Stimulated activated CD8-positive, alpha-beta memory T cell treated with anti-CD3 and anti-CD28 coated beads, Interleukin-4, amount 100 ng/mL, for 4 hours (primary cell): ENCODE measurements around the gene FTO.
"Not testable (repeated sequence)": the region's sequence is repeated elsewhere in the genome, so short reads cannot be mapped to it uniquely, and the experiment has no call there.

ENCODE experiments used
- DNase-seq, 2 donors: peaks; one replicate each; pipeline ENCODE4 v3.0.0-alpha.2; 2020; ENCODE audit warnings: low read depth in 2 of 2, low spot score in 1 of 2

The FTO gene

GRCh38 chr16:53855511-53855910 is 151.6 kb downstream of the FTO start:
- DNase-seq, result no peak

DNA sequence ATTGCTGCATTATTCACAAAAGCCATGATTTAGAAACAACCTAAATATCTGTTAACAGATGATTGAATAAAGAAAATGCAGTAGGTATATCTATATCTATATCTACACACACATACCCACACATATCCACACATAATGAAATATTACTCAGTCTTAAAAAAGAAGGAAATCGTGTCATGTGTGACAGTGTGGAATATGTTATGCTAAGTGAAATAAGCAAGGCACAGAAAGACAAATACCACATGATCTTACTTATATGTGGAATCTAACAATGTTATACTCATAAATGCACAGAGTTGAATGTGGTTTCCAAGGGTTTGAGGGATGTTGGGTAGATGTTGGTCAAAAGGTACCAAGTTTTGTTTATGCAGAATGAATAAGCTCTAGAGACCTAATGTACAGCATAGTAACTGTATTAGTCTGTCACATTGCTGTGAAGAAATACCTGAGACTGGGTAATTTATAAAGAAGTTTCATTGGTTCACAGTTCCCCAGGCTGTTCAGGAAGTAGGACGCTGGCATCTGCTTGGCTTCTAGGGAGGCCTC is 156.1 kb downstream of the FTO start:
- no peak for DNase-seq

GRCh38 chr16:53863861-53864260 is 159.9 kb downstream of the FTO start:
- DNase-seq, result no peak

DNA sequence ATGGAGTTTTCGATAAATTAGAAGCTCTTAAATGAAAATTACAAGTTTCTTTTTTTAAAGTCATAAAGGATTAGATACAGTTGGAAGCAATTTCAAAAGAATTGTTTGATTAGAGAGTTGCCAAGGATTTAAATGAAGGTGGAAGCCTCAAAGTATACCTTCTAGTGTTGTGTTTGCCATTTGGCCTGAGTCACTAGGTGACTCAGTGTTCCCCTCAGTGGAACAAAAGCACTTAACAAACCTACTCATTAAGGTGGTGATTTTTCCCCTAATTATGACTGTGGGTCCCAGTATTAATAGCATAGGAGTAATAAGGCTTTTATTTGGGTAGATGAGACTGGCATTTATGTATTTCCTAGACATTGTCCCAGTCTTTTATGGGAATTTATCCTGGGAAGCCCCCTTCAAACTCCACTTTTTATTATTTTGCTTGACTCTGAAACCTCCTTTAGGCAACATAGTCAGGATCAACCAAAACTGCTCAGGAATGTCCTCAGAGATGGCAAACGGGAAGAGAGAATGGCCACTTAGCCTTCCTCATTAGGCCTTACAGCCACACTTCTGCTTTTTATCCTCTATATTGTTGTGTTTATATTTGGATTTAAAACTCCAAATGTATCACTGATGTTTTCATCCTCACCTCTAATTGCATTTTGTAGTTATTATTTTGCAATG is 161.0 kb downstream of the FTO start:
- DNase-seq, result no peak

GRCh38 chr16:53865494-53865863 is 161.5 kb downstream of the FTO start:
- DNase-seq, result no peak

DNA sequence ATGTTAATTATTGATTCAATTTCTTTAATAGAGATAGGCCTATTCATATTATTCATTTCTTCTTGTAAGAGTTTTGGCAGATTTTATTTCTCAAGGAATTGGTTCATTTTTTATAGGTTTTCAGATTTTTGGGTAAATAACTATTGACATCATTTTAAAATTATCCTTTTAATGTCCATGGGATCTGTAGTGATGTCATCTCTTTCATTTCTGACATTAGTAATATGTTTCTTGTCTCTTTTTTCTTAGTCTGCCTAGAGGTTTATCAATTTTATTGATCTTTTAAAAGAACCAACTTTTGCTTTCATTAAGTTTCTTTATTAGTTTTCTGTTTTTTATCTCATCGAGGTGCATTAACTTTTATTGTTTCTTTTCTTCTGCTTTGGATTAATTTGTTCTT is 162.6 kb downstream of the FTO start:
- DNase-seq, result no peak

GRCh38 chr16:53870831-53871230 is 166.9 kb downstream of the FTO start:
- DNase-seq, result no peak

- no peak for DNase-seq
Measured at GRCh38 chr16:53872248-53873221, 168.6 kb downstream of the FTO start.

GRCh38 chr16:53876811-53877210 is 172.9 kb downstream of the FTO start:
- DNase-seq, result no peak

GRCh38 chr16:53878216-53878615 is 174.3 kb downstream of the FTO start:
- DNase-seq, result no peak

DNA sequence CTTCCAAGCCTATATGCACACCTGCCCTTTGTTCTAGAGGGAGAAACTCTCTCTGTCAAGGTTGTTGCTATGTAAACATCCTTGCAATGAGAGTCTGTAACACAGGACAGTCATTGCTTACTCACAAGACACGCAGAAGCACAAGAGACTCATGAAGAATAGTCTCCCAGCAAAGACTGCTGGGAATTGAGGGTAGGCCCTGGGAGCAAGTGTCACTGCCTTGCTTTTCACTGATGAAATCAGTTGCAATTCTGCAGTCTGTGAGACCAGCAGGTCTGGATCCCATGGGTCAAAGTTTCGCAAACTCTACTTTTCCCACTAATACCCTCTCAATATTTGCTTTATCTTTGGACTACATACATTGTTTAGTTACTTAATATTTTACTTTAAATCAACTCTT is 177.4 kb downstream of the FTO start:
- DNase-seq, result no peak

- DNase-seq, result no peak
Measured at GRCh38 chr16:53882310-53882709, 178.4 kb downstream of the FTO start.

GRCh38 chr16:53884748-53885147 is 180.8 kb downstream of the FTO start:
- no peak for DNase-seq

DNA sequence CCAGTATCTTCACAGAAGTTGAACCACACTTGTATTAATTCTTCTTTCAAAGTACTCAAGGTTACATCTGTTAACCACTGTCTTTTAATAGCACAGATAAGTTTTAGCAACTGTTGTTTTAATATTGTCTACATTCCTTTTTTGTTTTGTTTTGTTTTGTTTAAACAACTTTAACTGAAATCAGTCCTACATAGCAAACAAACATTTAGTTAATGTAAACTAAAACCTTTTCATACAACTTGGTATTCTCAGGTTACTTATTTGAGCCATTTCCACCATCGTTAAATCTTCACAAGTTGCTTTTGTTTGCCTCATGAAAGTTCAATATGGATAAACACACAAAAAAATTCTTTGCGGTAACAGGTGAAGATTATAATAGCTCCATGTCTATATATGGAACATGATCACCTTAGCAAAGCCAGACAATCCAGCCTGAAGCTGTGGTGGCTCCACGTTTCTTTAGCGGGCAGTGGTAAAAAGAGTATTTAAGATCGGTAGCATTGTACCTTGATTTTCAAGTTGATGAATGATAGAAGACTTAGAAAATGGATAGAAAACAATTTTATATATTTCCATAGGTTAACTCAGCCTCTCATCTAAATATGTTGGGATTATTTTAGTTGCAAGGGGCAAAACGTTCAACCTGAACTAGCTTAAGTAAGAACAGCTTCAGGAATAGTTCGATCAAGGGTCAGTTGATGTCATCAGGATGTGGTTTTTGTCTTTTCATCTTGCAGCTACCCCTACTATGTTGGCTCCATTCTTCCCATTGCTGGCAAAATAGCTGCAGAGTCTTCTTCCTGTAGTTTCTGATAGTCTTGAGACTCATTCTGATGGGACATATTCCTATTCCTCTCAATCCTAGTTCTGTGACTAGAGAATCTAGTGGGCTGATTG is 182.8 kb downstream of the FTO start:
- DNase-seq, result no peak

DNA sequence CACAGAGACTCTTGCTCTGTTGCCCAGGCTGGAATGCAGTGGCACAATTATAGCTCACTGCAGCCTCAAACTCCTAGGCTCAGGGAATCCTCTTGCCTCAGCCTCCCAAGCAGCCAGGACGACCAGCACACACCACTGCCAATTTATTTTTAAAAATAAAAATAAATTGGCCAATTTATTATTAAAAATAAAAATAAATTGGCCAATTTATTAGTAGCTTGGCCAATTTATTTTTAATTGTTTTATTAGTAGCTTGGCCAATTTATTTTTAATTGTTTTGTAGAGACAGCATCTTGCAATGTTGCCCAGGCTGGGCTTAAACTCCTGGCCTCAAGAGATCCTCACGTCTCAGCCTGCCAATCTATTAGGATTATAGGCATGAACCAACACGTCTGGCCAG is 184.3 kb downstream of the FTO start:
- DNase-seq, result no peak

DNA sequence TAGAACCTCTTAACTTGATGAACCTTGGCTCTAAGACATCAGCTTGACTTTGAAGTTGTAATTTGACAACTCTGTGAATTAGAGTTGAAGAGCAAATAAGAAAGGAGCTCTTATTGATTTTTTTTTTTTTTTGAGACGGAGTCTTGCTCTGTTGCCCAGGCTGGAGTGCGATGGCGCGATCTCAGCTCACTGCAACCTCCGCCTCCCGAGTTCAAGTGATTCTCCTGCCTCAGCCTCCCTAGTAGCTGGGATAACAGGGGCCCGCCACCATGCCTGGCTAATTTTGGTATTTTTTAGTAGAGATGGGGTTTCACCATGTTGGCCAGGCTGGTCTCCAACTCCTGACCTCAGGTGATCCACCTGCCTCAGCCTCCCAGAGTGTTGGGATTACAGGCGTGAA is 186.9 kb downstream of the FTO start:
- DNase-seq, result not testable (repeated sequence)

- DNase-seq, result no peak
Measured at GRCh38 chr16:53891409-53892139, 187.6 kb downstream of the FTO start.

DNA sequence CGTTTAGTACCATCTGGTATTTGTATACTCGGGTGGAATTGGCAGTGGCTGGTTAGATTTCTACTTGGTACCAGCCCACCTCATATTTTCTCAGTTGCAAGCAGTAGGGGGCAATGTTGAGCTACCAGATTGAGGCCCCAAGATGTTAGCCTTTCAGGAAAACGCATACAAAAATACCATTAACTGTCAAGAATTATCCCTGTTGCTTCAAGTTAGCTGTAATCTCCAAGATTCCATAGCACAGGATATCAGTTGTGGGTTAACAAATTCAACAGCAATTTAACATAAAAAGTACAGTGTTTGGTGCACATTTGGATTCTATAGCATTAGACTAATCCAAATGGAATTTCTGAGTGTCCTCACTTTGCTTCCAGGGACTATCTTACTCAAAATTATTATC is 188.2 kb downstream of the FTO start:
- DNase-seq, result no peak

DNA sequence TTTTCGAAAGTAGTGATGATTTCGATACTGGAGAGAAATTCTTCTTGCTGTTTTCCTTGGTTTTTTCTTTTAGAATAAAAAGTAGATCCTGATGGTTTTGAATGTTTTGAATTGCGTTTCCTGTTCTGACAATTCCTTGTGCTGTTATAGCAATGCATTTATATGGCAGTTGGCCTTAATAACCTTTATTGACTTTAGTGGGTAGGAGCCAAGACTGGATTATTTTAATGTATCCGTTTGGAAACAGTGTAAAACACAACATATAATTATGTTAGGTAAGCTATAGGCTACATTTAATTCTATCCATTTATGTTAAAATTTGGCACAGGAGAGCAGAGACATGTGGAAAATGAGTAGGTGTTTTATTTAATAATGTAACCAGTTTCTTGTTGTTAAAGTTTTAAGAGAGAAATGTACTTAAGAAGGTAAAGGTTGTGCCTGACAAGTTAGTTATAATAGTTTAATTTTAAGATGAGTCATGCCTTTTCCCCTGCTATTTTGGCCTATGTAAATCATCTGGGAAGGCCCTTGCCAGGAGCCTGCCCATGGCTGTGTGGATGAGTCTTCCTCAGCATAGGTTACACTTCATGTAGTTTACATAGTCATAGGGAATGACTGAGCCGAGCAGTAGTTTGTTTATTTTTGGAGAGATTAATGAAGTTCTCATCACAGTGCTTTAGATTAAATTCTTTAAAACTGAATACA is 189.9 kb downstream of the FTO start:
- DNase-seq, result no peak

DNA sequence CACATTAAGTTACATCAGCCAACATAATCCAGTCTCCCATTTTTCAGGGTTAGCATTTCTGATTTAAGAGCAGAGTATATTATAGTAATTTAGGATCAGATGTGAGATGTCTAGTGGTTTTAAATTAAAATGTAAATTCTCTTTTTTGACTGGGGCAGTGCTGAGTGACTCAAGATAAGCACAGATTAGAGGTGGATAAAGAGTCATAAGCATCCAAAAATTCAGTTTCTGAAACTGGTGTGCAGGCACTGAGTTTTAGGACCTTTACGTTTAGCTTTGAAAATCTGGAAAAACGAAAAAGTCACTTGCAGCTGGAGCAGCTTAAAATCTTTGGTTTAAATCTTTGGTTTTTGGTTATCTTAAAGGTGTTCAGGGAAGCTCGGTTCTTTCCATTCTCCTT is 190.7 kb downstream of the FTO start:
- no peak for DNase-seq
